OCI-LY1 (cell line): ENCODE data around the gene MBD2.

ENCODE experiments used
- H2AFZ ChIP-seq: fragments of 200-600 bp; sonication (generic), shearing (Covaris generic); 2 replicates; pipeline ENCODE4 v1.6.0; 2014; ENCODE audit warnings: antibody characterized with exemption, mild to moderate bottlenecking, low read length
- H3F3A ChIP-seq: fragments of 200-600 bp; sonication (generic), shearing (Covaris generic); 2 replicates; pipeline ENCODE4 v1.6.0; 2014; ENCODE audit warnings: mild to moderate bottlenecking, antibody characterized with exemption, low read length, moderate library complexity; ENCODE audit not compliant: insufficient read depth
- H3K27ac ChIP-seq: fragments of 200-600 bp; sonication (generic); 2 replicates; pipeline ENCODE4 v1.5.1; 2014; ENCODE audit warnings: low read length, mixed run types, mild to moderate bottlenecking, low read depth; ENCODE audit not compliant: poor library complexity, severe bottlenecking
- H3K27me3 ChIP-seq: fragments of 200-600 bp; sonication (generic); 2 replicates; pipeline ENCODE4 v1.6.0; 2014; ENCODE audit warnings: antibody characterized with exemption, mild to moderate bottlenecking, low read length, moderate library complexity; ENCODE audit not compliant: insufficient read depth
- H3K36me3 ChIP-seq: fragments of 200-600 bp; sonication (generic); 2 replicates; pipeline ENCODE4 v1.6.1; 2014; ENCODE audit warnings: mild to moderate bottlenecking, antibody characterized with exemption, low read length, moderate library complexity, mixed read lengths; ENCODE audit not compliant: insufficient read depth
- H3K4me1 ChIP-seq: fragments of 200-600 bp; sonication (generic); 2 replicates; pipeline ENCODE4 v1.5.1; 2014; ENCODE audit warnings: mild to moderate bottlenecking, low read length, moderate library complexity; ENCODE audit not compliant: insufficient read depth, severe bottlenecking
- H3K4me2 ChIP-seq: fragments of 200-600 bp; sonication (generic), shearing (Covaris generic); 2 replicates; pipeline ENCODE4 v1.6.1; 2014; ENCODE audit warnings: low read length
- H3K4me3 ChIP-seq: fragments of 200-600 bp; sonication (generic); 2 replicates; pipeline ENCODE4 v1.5.1; 2014; ENCODE audit warnings: low read length, low read depth, mild to moderate bottlenecking, mixed read lengths; ENCODE audit not compliant: poor library complexity, severe bottlenecking
- H3K79me2 ChIP-seq: fragments of 200-600 bp; shearing (Covaris generic); 2 replicates; pipeline ENCODE4 v1.6.1; 2016; ENCODE audit warnings: mixed run types, low read length, mixed read lengths; ENCODE audit not compliant: insufficient read depth
- H3K9ac ChIP-seq: fragments of 200-600 bp; sonication (generic), shearing (Covaris generic); 2 replicates; pipeline ENCODE4 v1.6.1; 2014; ENCODE audit warnings: mild to moderate bottlenecking, low read length, mixed read lengths
- H3K9me2 ChIP-seq: fragments of 200-600 bp; sonication (generic), shearing (Covaris generic); 2 replicates; pipeline ENCODE4 v1.6.1; 2014; ENCODE audit warnings: low read depth, mild to moderate bottlenecking, low read length, mixed read lengths
- H3K9me3 ChIP-seq: fragments of 200-600 bp; shearing (Covaris generic); 2 replicates; pipeline ENCODE4 v1.6.1; 2014; ENCODE audit warnings: low read length, mixed read lengths
- H4K20me1 ChIP-seq: fragments of 200-600 bp; sonication (generic), shearing (Covaris generic); 2 replicates; pipeline ENCODE4 v1.6.0; 2016; ENCODE audit warnings: mild to moderate bottlenecking, low read length; ENCODE audit not compliant: insufficient read depth
- EZH2 ChIP-seq: fragments of 200-600 bp; sonication (generic), shearing (Covaris generic); IDR thresholded peaks from 2 replicates; pipeline ENCODE4 v1.8.0; 2017; ENCODE audit warnings: borderline replicate concordance, mixed run types, mild to moderate bottlenecking, antibody characterized with exemption, low read length, moderate library complexity, mixed read lengths
- TF ChIP-seq, protein P1 (sequence below): fragments of 200-600 bp; sonication (generic), shearing (Covaris generic); IDR thresholded peaks from 2 replicates; pipeline ENCODE4 v1.5.1; 2017; ENCODE audit warnings: mild to moderate bottlenecking, antibody characterized with exemption, low read length, moderate library complexity, mixed read lengths

The MBD2 gene

GRCh38 chr18:54159906-54160305, 64.6 kb downstream of the MBD2 start:
- peaks cover 97% of the 10 kb centered on the region for H3K36me3 ChIP-seq
- H3K9me2 ChIP-seq = no peaks in the 10 kb centered on the region
- no peaks in the 10 kb centered on the region for H3K9me3 ChIP-seq
- no peaks in the 10 kb centered on the region for H3K79me2 ChIP-seq
- H3K4me1 ChIP-seq = no peaks in the 10 kb centered on the region
- H3K27me3 ChIP-seq = no peaks in the 10 kb centered on the region
- H4K20me1 ChIP-seq = no peaks in the 10 kb centered on the region
- no peak overlapping the region for H2AFZ ChIP-seq
- H3K4me2 ChIP-seq = no peak overlapping the region
- H3F3A ChIP-seq = no peaks in the 10 kb centered on the region
- no peak overlapping the region for H3K4me3 ChIP-seq
- no peak overlapping the region for H3K9ac ChIP-seq
- no peak overlapping the region for H3K27ac ChIP-seq
- TF ChIP-seq, protein P1, sequence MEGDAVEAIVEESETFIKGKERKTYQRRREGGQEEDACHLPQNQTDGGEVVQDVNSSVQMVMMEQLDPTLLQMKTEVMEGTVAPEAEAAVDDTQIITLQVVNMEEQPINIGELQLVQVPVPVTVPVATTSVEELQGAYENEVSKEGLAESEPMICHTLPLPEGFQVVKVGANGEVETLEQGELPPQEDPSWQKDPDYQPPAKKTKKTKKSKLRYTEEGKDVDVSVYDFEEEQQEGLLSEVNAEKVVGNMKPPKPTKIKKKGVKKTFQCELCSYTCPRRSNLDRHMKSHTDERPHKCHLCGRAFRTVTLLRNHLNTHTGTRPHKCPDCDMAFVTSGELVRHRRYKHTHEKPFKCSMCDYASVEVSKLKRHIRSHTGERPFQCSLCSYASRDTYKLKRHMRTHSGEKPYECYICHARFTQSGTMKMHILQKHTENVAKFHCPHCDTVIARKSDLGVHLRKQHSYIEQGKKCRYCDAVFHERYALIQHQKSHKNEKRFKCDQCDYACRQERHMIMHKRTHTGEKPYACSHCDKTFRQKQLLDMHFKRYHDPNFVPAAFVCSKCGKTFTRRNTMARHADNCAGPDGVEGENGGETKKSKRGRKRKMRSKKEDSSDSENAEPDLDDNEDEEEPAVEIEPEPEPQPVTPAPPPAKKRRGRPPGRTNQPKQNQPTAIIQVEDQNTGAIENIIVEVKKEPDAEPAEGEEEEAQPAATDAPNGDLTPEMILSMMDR = no peak

GRCh38 chr18:54157646-54158385, 66.7 kb downstream of the MBD2 start:
- Histone ChIP-seq H3K27me3 (no peaks in the 10 kb centered on the region), H3K9ac (no peak overlapping the region), H3K79me2 (no peaks in the 10 kb centered on the region), H3F3A (no peaks in the 10 kb centered on the region), H3K9me3 (no peaks in the 10 kb centered on the region), H3K36me3 (peaks cover 98% of the 10 kb centered on the region), H3K4me3 (no peak overlapping the region), H3K4me1 (no peaks in the 10 kb centered on the region), H4K20me1 (no peaks in the 10 kb centered on the region), H2AFZ (no peak overlapping the region), H3K27ac (no peak overlapping the region), H3K9me2 (no peaks in the 10 kb centered on the region), H3K4me2 (no peak overlapping the region)
- TF ChIP-seq EZH2 = no peak
- TF ChIP-seq, protein P1 = no peak

- no peaks in the 10 kb centered on the region for H3K79me2 ChIP-seq
- H3K4me3 ChIP-seq = no peak overlapping the region
- no peaks in the 10 kb centered on the region for H3K9me3 ChIP-seq
- H3K36me3 ChIP-seq = peaks cover 90% of the 10 kb centered on the region
- H4K20me1 ChIP-seq = no peaks in the 10 kb centered on the region
- H3K27me3 ChIP-seq = no peaks in the 10 kb centered on the region
- no peak overlapping the region for H2AFZ ChIP-seq
- no peaks in the 10 kb centered on the region for H3K9me2 ChIP-seq
- H3K9ac ChIP-seq = no peak overlapping the region
- no peaks in the 10 kb centered on the region for H3F3A ChIP-seq
- no peak overlapping the region for H3K4me2 ChIP-seq
- H3K4me1 ChIP-seq = no peaks in the 10 kb centered on the region
- no peak overlapping the region for H3K27ac ChIP-seq
- TF ChIP-seq, protein P1 = no peak
- no peak for TF ChIP-seq EZH2
These were observed 69.1 kb downstream of the MBD2 start for GRCh38 chr18:54155412-54155811.
